Inflammatory macrophage (primary cell): Measurements from ENCODE around the gene LRRC4C.

Source experiments
- DNase-seq, 2 donors: peaks; one replicate each; pipeline ENCODE4 v3.0.0-alpha.2; 2020 to 2022
- total RNA-seq, 18 experiments: gene quantifications; one replicate each; lab custom pipeline; 2026; ENCODE audit warnings: mixed read lengths in 6 of 18, inconsistent platforms in 2 of 18; lab: John Stamatoyannopoulos, UW

Gene LRRC4C
- 0 to 0.24 (median 0) reads per million in 18 experiments for total RNA-seq

- DNase-seq = no peak
Observed at GRCh38 chr11:41459465-41460401, at the start of gene LRRC4C. TSS of gene LRRC4C (minus strand) at chr11:41459652.

GRCh38 chr11:41508121-41508520 is 48.7 kb upstream of the LRRC4C start:
- DNase-seq = no peak

GRCh38 chr11:41499429-41499828 is 40.0 kb upstream of the LRRC4C start:
- DNase-seq = no peak

GRCh38 chr11:41498726-41499125 is 39.3 kb upstream of the LRRC4C start:
- DNase-seq = no peak

- no peak for DNase-seq
Observed at GRCh38 chr11:41497974-41498373, 38.5 kb upstream of the LRRC4C start.

- no peak for DNase-seq
Observed at GRCh38 chr11:41494716-41495115, 35.3 kb upstream of the LRRC4C start.

- DNase-seq = no peak
Observed at GRCh38 chr11:41486424-41486823, 27.0 kb upstream of the LRRC4C start.

GRCh38 chr11:41483956-41484355 is 24.5 kb upstream of the LRRC4C start:
- DNase-seq = no peak

GRCh38 chr11:41479179-41479578 is 19.7 kb upstream of the LRRC4C start:
- no peak for DNase-seq

GRCh38 chr11:41461057-41461681 is 1.7 kb upstream of the LRRC4C start:
- no peak for DNase-seq

- DNase-seq = no peak
Observed at GRCh38 chr11:41458641-41459040, 811 bp downstream of the LRRC4C start.

GRCh38 chr11:41458154-41458553 is 1.3 kb downstream of the LRRC4C start:
- DNase-seq = no peak

- no peak for DNase-seq
Observed at GRCh38 chr11:41457216-41458014, 2.0 kb downstream of the LRRC4C start.

- no peak for DNase-seq
Observed at GRCh38 chr11:41456269-41456668, 3.2 kb downstream of the LRRC4C start.

GRCh38 chr11:41451011-41451410 is 8.4 kb downstream of the LRRC4C start:
- no peak for DNase-seq

- no peak for DNase-seq
Observed at GRCh38 chr11:41449483-41450050, 9.9 kb downstream of the LRRC4C start.

GRCh38 chr11:41446566-41446965 is 12.9 kb downstream of the LRRC4C start:
- DNase-seq = no peak

- DNase-seq = no peak
Observed at GRCh38 chr11:41446107-41446506, 13.3 kb downstream of the LRRC4C start.

- no peak for DNase-seq
Observed at GRCh38 chr11:41437006-41437490, 22.4 kb downstream of the LRRC4C start.

GRCh38 chr11:41435531-41435930 is 23.9 kb downstream of the LRRC4C start:
- no peak for DNase-seq

- DNase-seq = no peak
Observed at GRCh38 chr11:41431784-41432183, 27.7 kb downstream of the LRRC4C start.

GRCh38 chr11:41419901-41420300 is 39.6 kb downstream of the LRRC4C start:
- DNase-seq = no peak
